ENCODE data around the gene ZMIZ1.

DNA sequence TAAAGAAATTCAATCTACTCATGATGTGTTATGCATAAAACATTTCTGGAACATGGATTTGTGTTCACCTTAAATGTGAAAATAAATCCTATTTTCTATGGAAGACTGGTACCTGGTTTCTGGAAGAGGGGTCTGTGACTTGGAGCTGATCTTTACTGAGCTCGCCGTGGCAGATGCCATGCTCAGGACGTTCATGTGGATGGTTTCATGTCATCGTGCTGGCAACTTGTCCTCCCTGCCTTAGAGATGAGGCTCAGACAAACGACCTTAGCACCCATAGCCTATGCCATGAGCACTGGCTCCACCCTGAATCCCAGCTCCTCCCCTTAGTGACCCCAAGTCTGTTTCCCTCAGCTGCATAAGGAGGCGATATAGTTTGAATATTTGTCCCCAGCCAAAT, 285.8 kb downstream of the ZMIZ1 start:
- no peak for TF ChIP-seq ZBTB33 (IDR thresholded peaks at IDR 0.05)
- TF ChIP-seq, protein P1, sequence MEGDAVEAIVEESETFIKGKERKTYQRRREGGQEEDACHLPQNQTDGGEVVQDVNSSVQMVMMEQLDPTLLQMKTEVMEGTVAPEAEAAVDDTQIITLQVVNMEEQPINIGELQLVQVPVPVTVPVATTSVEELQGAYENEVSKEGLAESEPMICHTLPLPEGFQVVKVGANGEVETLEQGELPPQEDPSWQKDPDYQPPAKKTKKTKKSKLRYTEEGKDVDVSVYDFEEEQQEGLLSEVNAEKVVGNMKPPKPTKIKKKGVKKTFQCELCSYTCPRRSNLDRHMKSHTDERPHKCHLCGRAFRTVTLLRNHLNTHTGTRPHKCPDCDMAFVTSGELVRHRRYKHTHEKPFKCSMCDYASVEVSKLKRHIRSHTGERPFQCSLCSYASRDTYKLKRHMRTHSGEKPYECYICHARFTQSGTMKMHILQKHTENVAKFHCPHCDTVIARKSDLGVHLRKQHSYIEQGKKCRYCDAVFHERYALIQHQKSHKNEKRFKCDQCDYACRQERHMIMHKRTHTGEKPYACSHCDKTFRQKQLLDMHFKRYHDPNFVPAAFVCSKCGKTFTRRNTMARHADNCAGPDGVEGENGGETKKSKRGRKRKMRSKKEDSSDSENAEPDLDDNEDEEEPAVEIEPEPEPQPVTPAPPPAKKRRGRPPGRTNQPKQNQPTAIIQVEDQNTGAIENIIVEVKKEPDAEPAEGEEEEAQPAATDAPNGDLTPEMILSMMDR (IDR thresholded peaks at IDR 0.05; ENCODE audit: low read depth, low read length, missing input control), result no peak
- no peak for TF ChIP-seq YY1 (IDR thresholded peaks at IDR 0.05)
- TF ChIP-seq RXRA (IDR thresholded peaks at IDR 0.05), result no peak
